Fibroblast of lung (primary cell): ENCODE data around the gene S100A1. TPM values are rescaled to one million over a fixed set of nuclear protein-coding genes. Genes with fewer than 3 reads are reported as not detected.
"Not testable (repeated sequence)": the region's sequence is repeated elsewhere in the genome, so short reads cannot be mapped to it uniquely, and the experiment has no call there.

Experiments used
- DNase-seq, 2 donors: peaks; one replicate each; pipeline versions ENCODE4 v3.0.0 to v3.0.0-alpha.2; 2010; ENCODE audit warnings: low read depth in 2 of 2
- H2AFZ ChIP-seq: 2 replicates; pipeline ENCODE4 v1.5.1; 2012; ENCODE audit warnings: low read length, control low read depth, inconsistent platforms
- H3K27ac ChIP-seq: 2 replicates; pipeline ENCODE4 v1.5.1; 2011; ENCODE audit warnings: low read length, control low read depth; ENCODE audit not compliant: insufficient read depth
- H3K27me3 ChIP-seq: 2 replicates; pipeline ENCODE4 v1.5.1; 2011; ENCODE audit warnings: mild to moderate bottlenecking, low read length; ENCODE audit not compliant: control insufficient read depth, insufficient read depth
- H3K36me3 ChIP-seq: 2 replicates; pipeline ENCODE4 v1.5.1; 2011; ENCODE audit warnings: low read length; ENCODE audit not compliant: control insufficient read depth, insufficient read depth
- H3K4me1 ChIP-seq: 2 replicates; pipeline ENCODE4 v1.5.1; 2011; ENCODE audit warnings: low read length; ENCODE audit not compliant: control insufficient read depth, insufficient read depth; ENCODE audit errors: extremely low read depth
- H3K4me2 ChIP-seq: 2 replicates; pipeline ENCODE4 v1.5.1; 2011; ENCODE audit warnings: low read length, control low read depth; ENCODE audit not compliant: insufficient read depth; ENCODE audit errors: extremely low read depth
- H3K4me3 ChIP-seq, 4 experiments: fragments of 200-600 bp in 1 of 4; sonication (generic) in 1 of 4; replicated peaks in 1 of 4; 2 replicates each; pipeline ENCODE4 v1.5.1; 2011 to 2016; ENCODE audit warnings: low read length in 4 of 4, low read depth in 3 of 4, mild to moderate bottlenecking in 3 of 4, control low read depth in 2 of 4, inconsistent platforms in 1 of 4, mixed read lengths in 1 of 4; ENCODE audit not compliant: insufficient read depth in 1 of 4; ENCODE audit errors: control extremely low read depth in 1 of 4
- H3K79me2 ChIP-seq: 2 replicates; pipeline ENCODE4 v1.5.1; 2012; ENCODE audit warnings: mild to moderate bottlenecking, low read length, inconsistent platforms; ENCODE audit not compliant: control insufficient read depth, insufficient read depth
- H3K9ac ChIP-seq: 2 replicates; pipeline ENCODE4 v1.5.1; 2011; ENCODE audit warnings: mild to moderate bottlenecking, low read length, control low read depth; ENCODE audit not compliant: insufficient read depth
- H3K9me3 ChIP-seq: 2 replicates; pipeline ENCODE4 v1.5.1; 2012; ENCODE audit warnings: low read depth, low read length; ENCODE audit not compliant: control insufficient read depth, insufficient read depth
- H4K20me1 ChIP-seq: 2 replicates; pipeline ENCODE4 v1.5.1; 2011; ENCODE audit warnings: low read length; ENCODE audit not compliant: control insufficient read depth, insufficient read depth; ENCODE audit errors: extremely low read depth
- EZH2 ChIP-seq: IDR thresholded peaks from 2 replicates; pipeline ENCODE4 v1.5.1; 2012; ENCODE audit warnings: low read length, control low read depth, mild to moderate bottlenecking; ENCODE audit errors: missing control alignments
- polyA plus RNA-seq, 2 donors: library from polyadenylated mRNA; depleted of rRNA in 1 of 2; stranded (reverse) in 1 of 2; unstranded in 1 of 2; fragments of >200 nt; gene quantifications; 2 replicates each; pipeline ENCODE4 v1.2.1, GENCODE V29; 2011 to 2012; ENCODE audit warnings: missing spikeins in 1 of 2
- total RNA-seq: library from RNA; depleted of rRNA; stranded (reverse); fragments of >200 nt; gene quantifications from 2 replicates; pipeline ENCODE4 v1.2.1, GENCODE V29; 2014
- TF ChIP-seq, protein P1 (sequence below), 2 donors: IDR thresholded peaks in 1 of 2; conservative IDR thresholded peaks in 1 of 2; 1 replicate in 1 of 2; 2 replicates in 1 of 2; pipeline ENCODE4 v1.5.1; 2011 to 2012; ENCODE audit warnings: low read length in 2 of 2, control low read depth in 1 of 2, inconsistent platforms in 1 of 2, low read depth in 1 of 2, mild to moderate bottlenecking in 1 of 2

S100A1 gene
- total and polyA plus RNA-seq, 2 donors (not counting 1 experiment from before 2014, with no cell fraction given), result 0.17 to 9.7 TPM

DNA sequence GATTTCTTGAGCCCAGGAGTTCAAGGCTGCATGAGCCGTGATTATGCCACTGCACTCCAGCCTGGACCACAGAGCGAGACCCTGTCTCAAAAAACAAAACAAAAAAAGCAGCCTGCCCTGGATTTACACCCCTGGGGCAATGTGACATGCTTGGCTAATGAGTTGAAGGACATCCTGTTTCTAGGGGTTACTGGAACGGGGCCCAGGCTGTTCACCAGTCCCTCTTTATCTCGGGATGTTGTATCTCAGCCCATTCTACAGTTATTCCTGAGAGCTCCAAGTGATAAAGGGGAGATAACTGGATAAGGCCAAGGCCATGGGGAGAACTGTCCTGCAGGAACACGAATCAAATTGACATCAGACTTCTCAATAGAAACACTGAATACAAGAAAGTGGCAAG lies 40.9 kb upstream of the S100A1 start:
- no peaks in the 10 kb centered on the region for H3K27me3 ChIP-seq
- no peaks in the 10 kb centered on the region for H3K9me3 ChIP-seq

DNA sequence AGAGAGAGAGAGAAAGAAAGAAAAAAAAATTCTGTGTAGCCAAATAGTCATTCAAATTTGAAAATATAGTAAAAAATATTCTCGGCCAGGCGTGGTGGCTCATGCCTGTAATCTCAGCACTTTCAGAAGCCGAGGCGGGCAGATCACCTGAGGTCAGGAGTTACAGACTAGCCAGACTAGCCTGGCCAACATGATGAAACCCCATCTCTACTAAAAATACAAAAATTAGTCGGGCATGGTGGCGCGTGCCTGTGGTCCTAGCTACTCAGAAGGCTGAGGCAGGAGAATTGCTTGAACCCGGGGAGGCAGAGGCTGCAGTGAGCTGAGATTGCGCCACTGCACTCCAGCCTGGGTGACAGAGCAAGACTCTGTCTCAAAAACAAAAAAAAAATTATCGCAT lies 40.2 kb upstream of the S100A1 start:
- not testable (repeated sequence) for H3K4me1 ChIP-seq, H3K79me2 ChIP-seq, H3K4me3 ChIP-seq, H3K9me3 ChIP-seq, H2AFZ ChIP-seq, H3K4me2 ChIP-seq, H4K20me1 ChIP-seq, H3K9ac ChIP-seq, DNase-seq, H3K36me3 ChIP-seq, H3K27me3 ChIP-seq, H3K27ac ChIP-seq

More for the DNA sequence above, 40.9 kb upstream of the S100A1 start:
- Histone ChIP-seq H3K36me3 (no peaks in the 10 kb centered on the region), H3K4me1 (peaks cover 2% of the 10 kb centered on the region), H3K4me2 (no peak overlapping the region), H3K27ac (no peak overlapping the region), H3K4me3 (no peak overlapping the region), H3K79me2 (no peaks in the 10 kb centered on the region), H2AFZ (no peak overlapping the region), H3K9ac (no peak overlapping the region), H4K20me1 (no peaks in the 10 kb centered on the region)
- DNase-seq, result no peak
- TF ChIP-seq, protein P1, sequence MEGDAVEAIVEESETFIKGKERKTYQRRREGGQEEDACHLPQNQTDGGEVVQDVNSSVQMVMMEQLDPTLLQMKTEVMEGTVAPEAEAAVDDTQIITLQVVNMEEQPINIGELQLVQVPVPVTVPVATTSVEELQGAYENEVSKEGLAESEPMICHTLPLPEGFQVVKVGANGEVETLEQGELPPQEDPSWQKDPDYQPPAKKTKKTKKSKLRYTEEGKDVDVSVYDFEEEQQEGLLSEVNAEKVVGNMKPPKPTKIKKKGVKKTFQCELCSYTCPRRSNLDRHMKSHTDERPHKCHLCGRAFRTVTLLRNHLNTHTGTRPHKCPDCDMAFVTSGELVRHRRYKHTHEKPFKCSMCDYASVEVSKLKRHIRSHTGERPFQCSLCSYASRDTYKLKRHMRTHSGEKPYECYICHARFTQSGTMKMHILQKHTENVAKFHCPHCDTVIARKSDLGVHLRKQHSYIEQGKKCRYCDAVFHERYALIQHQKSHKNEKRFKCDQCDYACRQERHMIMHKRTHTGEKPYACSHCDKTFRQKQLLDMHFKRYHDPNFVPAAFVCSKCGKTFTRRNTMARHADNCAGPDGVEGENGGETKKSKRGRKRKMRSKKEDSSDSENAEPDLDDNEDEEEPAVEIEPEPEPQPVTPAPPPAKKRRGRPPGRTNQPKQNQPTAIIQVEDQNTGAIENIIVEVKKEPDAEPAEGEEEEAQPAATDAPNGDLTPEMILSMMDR (conservative IDR thresholded peaks at IDR 0.05 in 1 of 2, IDR thresholded peaks at IDR 0.05 in 1 of 2; ENCODE audit: low read depth in 1 of 2, low read length in 2 of 2), result no peak
- no peak for TF ChIP-seq EZH2

DNA sequence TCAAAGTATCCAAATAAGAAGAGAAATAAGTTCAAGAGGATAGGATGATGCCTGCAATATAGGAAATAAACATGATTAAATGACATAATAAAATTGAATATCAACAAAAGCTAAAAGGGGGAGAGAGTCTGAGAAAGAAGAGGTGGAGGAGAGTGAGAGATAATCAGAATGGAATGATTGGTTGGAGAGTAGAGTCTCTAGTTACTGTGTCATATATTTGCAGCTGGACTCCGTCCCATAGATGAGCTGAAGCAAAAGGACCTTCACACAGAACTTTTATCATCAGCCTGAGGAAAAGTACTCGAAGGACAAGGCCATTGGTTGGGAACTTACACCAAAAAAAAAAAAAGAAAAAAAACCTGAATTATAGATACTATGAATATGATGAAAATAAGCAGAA lies 39.8 kb upstream of the S100A1 start:
- no peak overlapping the region for H3K4me3 ChIP-seq
- no peaks in the 10 kb centered on the region for H4K20me1 ChIP-seq
- peaks cover 2% of the 10 kb centered on the region for H3K4me1 ChIP-seq
- no peaks in the 10 kb centered on the region for H3K9me3 ChIP-seq
- no peak for DNase-seq
- H3K79me2 ChIP-seq, result no peaks in the 10 kb centered on the region
- H3K36me3 ChIP-seq, result no peaks in the 10 kb centered on the region
- no peak overlapping the region for H2AFZ ChIP-seq
- no peaks in the 10 kb centered on the region for H3K27me3 ChIP-seq
- H3K9ac ChIP-seq, result no peak overlapping the region
- no peak overlapping the region for H3K27ac ChIP-seq
- TF ChIP-seq EZH2, result no peak
- TF ChIP-seq, protein P1 (conservative IDR thresholded peaks at IDR 0.05 in 1 of 2, IDR thresholded peaks at IDR 0.05 in 1 of 2; ENCODE audit: low read depth in 1 of 2, low read length in 2 of 2), result no peak
- no peak overlapping the region for H3K4me2 ChIP-seq
